GM12878 (cell line): Measurements from ENCODE around the gene POF1B. TPM values are rescaled to one million over a fixed set of nuclear protein-coding genes. Genes with fewer than 3 reads are reported as not detected.

ENCODE experiments used
- ATAC-seq: fragments of 200-7000 bp; cut with Tn5 transposase; 3 replicates; pipeline ENCODE4 v1.9.1; 2020; ENCODE audit warnings: mild to moderate bottlenecking, moderate library complexity
- BruUV-seq: library from RNA; stranded (reverse); fragments of 400-500 nt; replicated peaks from 2 replicates; lab custom pipeline; 2021; lab: Mats Ljungman, UMichigan
- CTCF ChIA-PET: fragments of 300-600 bp; sonication (Branson Sonifier 250); formaldehyde crosslinking; extraction: SDS; loops from one replicate; lab custom pipeline; 2021; ENCODE audit warnings: inconsistent platforms; lab: Yijun Ruan, JAX
- POLR2A ChIA-PET: fragments of 350-600 bp; formaldehyde crosslinking; extraction: SDS; loops from one replicate; lab custom pipeline; 2021; ENCODE audit warnings: inconsistent platforms; lab: Charles Lee
- RAD21 ChIA-PET: fragments of 300-600 bp; sonication (Branson Sonifier 250); formaldehyde crosslinking; loops from one replicate; lab custom pipeline; 2023; ENCODE audit warnings: antibody characterized with exemption; ENCODE audit not compliant: unreplicated experiment; lab: Charles Lee
- SMC1A ChIA-PET: fragments of 300-600 bp; sonication (Branson Sonifier 250); formaldehyde crosslinking; loops from one replicate; lab custom pipeline; 2023; ENCODE audit not compliant: unreplicated experiment, uncharacterized antibody; lab: Charles Lee
- DNase-seq: peaks from one replicate; pipeline ENCODE4 v3.0.0-alpha.2; 2011; ENCODE audit warnings: low read depth, low spot score
- FAIRE-seq: peaks from 3 replicates; lab custom pipeline; 2011; peaks lifted over from hg19 to GRCh38; lab: Jason Lieb, UNC
- H2AFZ ChIP-seq: 2 replicates; pipeline ENCODE4 v1.6.0; 2011; ENCODE audit warnings: low read depth, low read length, control low read depth; ENCODE audit not compliant: control insufficient read depth
- H3K27ac ChIP-seq: 2 replicates; pipeline ENCODE4 v1.5.1; 2011; ENCODE audit warnings: control low read depth; ENCODE audit not compliant: control insufficient read depth, insufficient read depth
- H3K27me3 ChIP-seq, 2 experiments: replicated peaks in 1 of 2; 2 replicates each; pipeline versions ENCODE4 v1.6.0 to v1.6.1; 2011; ENCODE audit warnings: low read length in 1 of 2; ENCODE audit not compliant: control insufficient read depth in 2 of 2, insufficient read depth in 2 of 2
- H3K36me3 ChIP-seq, 2 experiments: 2 replicates each; pipeline ENCODE4 v1.5.1; 2011; ENCODE audit warnings: low read length in 1 of 2; ENCODE audit not compliant: control insufficient read depth in 2 of 2, insufficient read depth in 2 of 2
- H3K4me1 ChIP-seq: 2 replicates; pipeline ENCODE4 v1.6.1; 2011; ENCODE audit warnings: mild to moderate bottlenecking, low read length, moderate library complexity, mixed read lengths; ENCODE audit not compliant: control insufficient read depth, insufficient read depth
- H3K4me2 ChIP-seq: 2 replicates; pipeline ENCODE4 v1.6.0; 2011; ENCODE audit warnings: control low read depth; ENCODE audit not compliant: control insufficient read depth, insufficient read depth
- H3K4me3 ChIP-seq: fragments of 200-600 bp; sonication (generic); 2 replicates; pipeline ENCODE4 v1.5.1; 2016
- H3K79me2 ChIP-seq: 2 replicates; pipeline ENCODE4 v1.6.0; 2011; ENCODE audit warnings: low read length; ENCODE audit not compliant: control insufficient read depth, insufficient read depth
- H3K9ac ChIP-seq: 2 replicates; pipeline ENCODE4 v1.8.0; 2011; ENCODE audit warnings: low read length, control low read depth, mixed read lengths; ENCODE audit not compliant: control insufficient read depth, insufficient read depth
- H3K9me3 ChIP-seq: replicated peaks from 3 replicates; pipeline ENCODE4 v1.5.1; 2011; ENCODE audit warnings: mild to moderate bottlenecking, low read length; ENCODE audit not compliant: control insufficient read depth, insufficient read depth
- H4K20me1 ChIP-seq: 2 replicates; pipeline ENCODE4 v1.6.0; 2011; ENCODE audit not compliant: control insufficient read depth, insufficient read depth
- BHLHE40 ChIP-seq, 2 experiments: fragments of 450-650 bp in 1 of 2; IDR thresholded peaks; 2 replicates each; pipeline ENCODE4 v1.6.1; 2011 to 2017; ENCODE audit warnings: low read depth in 2 of 2, borderline replicate concordance in 1 of 2, improper control_type of control experiment in 1 of 2, low read length in 1 of 2, mild to moderate bottlenecking in 1 of 2
- CBX3 ChIP-seq: fragments of 200-600 bp; sonication (generic); IDR thresholded peaks from 2 replicates; pipeline ENCODE4 v1.6.1; 2016; ENCODE audit warnings: low read depth, borderline replicate concordance
- CHD1 ChIP-seq: IDR thresholded peaks from 2 replicates; pipeline ENCODE4 v1.6.1; 2012; ENCODE audit warnings: low read depth, low read length, improper control_type of control experiment
- ESRRA ChIP-seq: IDR thresholded peaks from 2 replicates; pipeline ENCODE4 v1.6.1; 2012; ENCODE audit warnings: mild to moderate bottlenecking, low read length, improper control_type of control experiment
- ETV6 ChIP-seq, 2 experiments: fragments of 450-650 bp in 1 of 2; IDR thresholded peaks in 1 of 2; conservative IDR thresholded peaks in 1 of 2; 2 replicates each; pipeline ENCODE4 v1.6.1; 2014; ENCODE audit warnings: antibody characterized with exemption in 1 of 2, borderline replicate concordance in 1 of 2, low read depth in 1 of 2, mild to moderate bottlenecking in 1 of 2, moderate library complexity in 1 of 2
- HDAC6 ChIP-seq: fragments of 200-600 bp; sonication (generic); IDR thresholded peaks from one replicate; pipeline ENCODE4 v1.8.0; 2017; ENCODE audit warnings: antibody characterized with exemption; ENCODE audit not compliant: unreplicated experiment
- IKZF2 ChIP-seq, 2 experiments: fragments of 450-650 bp; IDR thresholded peaks; 2 replicates each; pipeline ENCODE4 v1.6.1; 2017; ENCODE audit warnings: mild to moderate bottlenecking in 2 of 2, moderate library complexity in 2 of 2
- IRF3 ChIP-seq: fragments of 450-650 bp; IDR thresholded peaks from 2 replicates; pipeline ENCODE4 v1.6.1; 2014; ENCODE audit warnings: mild to moderate bottlenecking
- KDM1A ChIP-seq: fragments of 200-600 bp; sonication (generic); IDR thresholded peaks from 2 replicates; pipeline ENCODE4 v1.6.1; 2016; ENCODE audit warnings: borderline replicate concordance
- LARP7 ChIP-seq: fragments of 450-650 bp; IDR thresholded peaks from 2 replicates; pipeline ENCODE4 v1.6.1; 2017; ENCODE audit warnings: mild to moderate bottlenecking
- MEF2A ChIP-seq: IDR thresholded peaks from 2 replicates; pipeline ENCODE4 v1.6.1; 2011; ENCODE audit warnings: low read depth, mild to moderate bottlenecking, low read length, moderate library complexity; ENCODE audit not compliant: insufficient read depth
- MYB ChIP-seq: fragments of 150-350 bp; IDR thresholded peaks from 2 replicates; pipeline ENCODE4 v1.6.1; 2014; ENCODE audit warnings: mild to moderate bottlenecking, low read depth, low read length, borderline replicate concordance
- NFYB ChIP-seq: IDR thresholded peaks from 2 replicates; pipeline ENCODE4 v1.6.1; 2011; ENCODE audit warnings: low read depth, mild to moderate bottlenecking, low read length, improper control_type of control experiment, moderate library complexity; ENCODE audit not compliant: insufficient read depth
- NR2C2 ChIP-seq: IDR thresholded peaks from 2 replicates; pipeline ENCODE4 v1.6.1; 2011; ENCODE audit warnings: borderline replicate concordance, low read depth; ENCODE audit not compliant: control insufficient read depth, insufficient read length
- POU2F2 ChIP-seq: IDR thresholded peaks from 3 replicates; pipeline ENCODE4 v1.6.1; 2011; ENCODE audit warnings: low read depth, mild to moderate bottlenecking, low read length, borderline replicate concordance
- SIX5 ChIP-seq: IDR thresholded peaks from 2 replicates; pipeline ENCODE4 v1.6.1; 2011; ENCODE audit warnings: mild to moderate bottlenecking, low read depth, low read length, moderate library complexity; ENCODE audit not compliant: severe bottlenecking
- TBL1XR1 ChIP-seq: IDR thresholded peaks from 2 replicates; pipeline ENCODE4 v1.6.1; 2012; ENCODE audit warnings: low read depth, low read length, improper control_type of control experiment
- ZNF217 ChIP-seq: fragments of 450-650 bp; IDR thresholded peaks from 2 replicates; pipeline ENCODE4 v1.6.1; 2017; ENCODE audit warnings: antibody characterized with exemption, mild to moderate bottlenecking
- WGBS: methylation state at CpG from one replicate; pipeline ENCODE4 v1.1.6; 2016; ENCODE audit warnings: low lambda C conversion rate; ENCODE audit not compliant: insufficient replicate concordance, insufficient coverage; ENCODE audit errors: missing lambda C conversion rate; 5-methylcytosine and 5-hydroxymethylcytosine counted together
- in situ Hi-C: fragments of 300-500 bp; cut with MboI; formaldehyde crosslinking; loops from 9 replicates; pipeline ENCODE4 v1.14.3; 2018; ENCODE audit warnings: mixed read lengths
- intact Hi-C: fragments of 100-400 bp; cut with micrococcal nuclease; formaldehyde crosslinking; loops from one replicate; pipeline ENCODE4 v1.14.2; 2022; ENCODE audit not compliant: unreplicated experiment
- polyA plus RNA-seq, 11 experiments: library from polyadenylated mRNA; depleted of rRNA in 4 of 11; unstranded in 6 of 11; stranded (reverse) in 5 of 11; fragments of >200 nt; fragmentation: Nextera tagmentation in 4 of 11; fragmentation: Illumina TruSeq in 1 of 11; extraction: Ambion mirVana in 4 of 11; extraction: Trizol in 1 of 11; gene quantifications; 1 replicate in 1 of 11; 2 replicates in 10 of 11; pipeline versions ENCODE4 v1.2.1 to v1.2.3, GENCODE V29; 2011 to 2016; ENCODE audit warnings: inconsistent platforms in 2 of 11, missing spikeins in 2 of 11, low read depth in 1 of 11
- total RNA-seq, 4 experiments: library from RNA; depleted of rRNA in 3 of 4; stranded (reverse); fragments of >200 nt in 3 of 4; fragmentation: Illumina TruSeq in 1 of 4; extraction: Trizol in 1 of 4; gene quantifications; 2 replicates each; pipeline versions ENCODE4 v1.2.1 to v1.2.3, GENCODE V29; 2013 to 2021

The POF1B gene
- total and polyA plus RNA-seq, 10 of the 15 experiments (the other 5 are each of a cell fraction or from before 2014, with no cell fraction given): 0.14 to 13.5 (median 0.99) TPM

- Histone ChIP-seq H3K4me1 (no peaks in the 10 kb centered on the region), H3K9me3 (no peaks in the 10 kb centered on the region), H2AFZ (no peak overlapping the region), H3K27ac (no peak overlapping the region), H3K79me2 (no peaks in the 10 kb centered on the region), H4K20me1 (no peaks in the 10 kb centered on the region), H3K4me3 (no peak overlapping the region), H3K27me3 (no peaks in the 10 kb centered on the region), H3K36me3 (no peaks in the 10 kb centered on the region), H3K4me2 (no peak overlapping the region), H3K9ac (no peak overlapping the region)
- POLR2A ChIA-PET: no interaction called here
- DNase-seq (no peak), ATAC-seq (no peak), FAIRE-seq (no peak)
- no TSS peak for BruUV-seq
- TF ChIP-seq ETV6 (conservative IDR thresholded peaks at IDR 0.05 in 1 of 2, IDR thresholded peaks at IDR 0.05 in 1 of 2; ENCODE audit: borderline replicate concordance in 1 of 2, low read depth in 1 of 2) (no peak), MYB (no peak), IKZF2 (IDR thresholded peaks at IDR 0.05) (no peak), NR2C2 (no peak), SIX5 (no peak), CHD1 (no peak), BHLHE40 (IDR thresholded peaks at IDR 0.05; ENCODE audit: borderline replicate concordance in 1 of 2, low read depth in 2 of 2, low read length in 1 of 2) (no peak), LARP7 (no peak), MEF2A (no peak), NFYB (no peak), TBL1XR1 (no peak), KDM1A (no peak), IRF3 (no peak), CBX3 (no peak), HDAC6 (no peak), ESRRA (no peak), POU2F2 (no peak), ZNF217 (no peak)
- 0% methylated on average over 1 of the region's 1 CpG for WGBS
- CTCF ChIA-PET: no interaction called here
- SMC1A ChIA-PET: no interaction called here
- intact Hi-C loops (no loop called here), in situ Hi-C loops (no loop called here)
- RAD21 ChIA-PET: no interaction called here
Observed at GRCh38 chrX:85391185-85391877, 11.9 kb upstream of the POF1B start.
